ENCODE results near the gene SUGP1. TPM values are rescaled to one million over a fixed set of nuclear protein-coding genes. Genes with fewer than 3 reads are reported as not detected.

The SUGP1 gene
- total and polyA plus RNA-seq, 2 of the 4 experiments (the other 2 are of a cell fraction) = 33.2 to 35.8 TPM

GRCh38 chr19:19329126-19329525 lies 8.8 kb upstream of the SUGP1 start (continued):
- TF ChIP-seq MAZ (IDR thresholded peaks at IDR 0.05; ENCODE audit: borderline replicate concordance, low read depth, low read length) (no peak), NFE2L2 (IDR thresholded peaks at IDR 0.05; ENCODE audit: low read depth, low read length) (no peak), ELK1 (IDR thresholded peaks at IDR 0.05; ENCODE audit: borderline replicate concordance, low read depth, low read length) (no peak), RAD21 (IDR thresholded peaks at IDR 0.05; ENCODE audit: low read length) (no peak), POLR2A (IDR thresholded peaks at IDR 0.05; ENCODE audit: low read depth, low read length) (no peak), FOS (IDR thresholded peaks at IDR 0.05; ENCODE audit: low read depth, low read length) (no peak)

GRCh38 chr19:19327672-19328071 lies 7.4 kb upstream of the SUGP1 start:
- CTCF ChIA-PET = interaction anchor here (0.8 kb wide), 1 partner anchor 15 kb away, joined by 4 read pairs; no protein-coding TSS in a partner anchor
- H3K27me3 ChIP-seq (ENCODE audit: control insufficient read depth, insufficient read depth, low read length) = no peaks in the 10 kb centered on the region
- no peak overlapping the region for H3K56ac ChIP-seq (ENCODE audit: extremely low read depth, insufficient read depth, low read length)
- no peak overlapping the region for H3K27ac ChIP-seq (ENCODE audit: insufficient read depth, low read length)
- TF ChIP-seq POLR2A (IDR thresholded peaks at IDR 0.05; ENCODE audit: low read depth, low read length) = no peak
- TF ChIP-seq BHLHE40 (IDR thresholded peaks at IDR 0.05; ENCODE audit: low read depth, low read length) = no peak
- TF ChIP-seq CTCF (conservative IDR thresholded peaks at IDR 0.05; ENCODE audit: low read depth, low read length) = no peak
- TF ChIP-seq RFX5 (IDR thresholded peaks at IDR 0.05; ENCODE audit: low read depth, low read length) = no peak
- no peak for TF ChIP-seq RAD21 (IDR thresholded peaks at IDR 0.05; ENCODE audit: low read length)
- H2BK120ac ChIP-seq (ENCODE audit: low read depth, low read length) = no peak overlapping the region
- DNase-seq = no peak
- H3K4me3 ChIP-seq (ENCODE audit: insufficient read depth, low read depth, low read length) = no peak overlapping the region
- H4K5ac ChIP-seq (ENCODE audit: low read depth, low read length) = no peak overlapping the region
- H3K18ac ChIP-seq (ENCODE audit: low read depth, low read length) = no peak overlapping the region
- no peak overlapping the region for H2AK9ac ChIP-seq (replicated peaks; ENCODE audit: low read depth, low read length, poor library complexity)
- H2AK5ac ChIP-seq (ENCODE audit: low read depth, low read length) = no peak overlapping the region
- H3K4me1 ChIP-seq (ENCODE audit: control insufficient read depth, insufficient read depth, low read length) = no peaks in the 10 kb centered on the region
- intact Hi-C loops (cut with micrococcal nuclease) = loop anchor here (10.0 kb wide), 1 partner anchor 183 kb away; no protein-coding TSS in a partner anchor
- H3K23ac ChIP-seq (ENCODE audit: low read depth, low read length) = no peak overlapping the region
- no peak overlapping the region for H4K8ac ChIP-seq (ENCODE audit: low read depth in 2 of 2, low read length in 2 of 2)
- no CpG with 5 or more reads among the region's 8 CpGs for WGBS, 2 experiments (ENCODE audit: extremely low coverage in 2 of 2, insufficient read length in 1 of 2)
- no peak overlapping the region for H2BK15ac ChIP-seq (ENCODE audit: low read depth, low read length)
- dilution Hi-C loops (cut with HindIII; ENCODE audit: low sequenced_read_pairs, unreplicated experiment) = no loop called here
- no TSS peak for BruUV-seq (replicated peaks)
- no peak overlapping the region for H2BK5ac ChIP-seq (ENCODE audit: low read depth, low read length, poor library complexity, severe bottlenecking)
- no peak overlapping the region for H3K4ac ChIP-seq (ENCODE audit: low read depth, low read length)
- H2BK20ac ChIP-seq (ENCODE audit: low read depth, low read length) = no peak overlapping the region
- H3K9ac ChIP-seq (ENCODE audit: low read depth, low read length) = no peak overlapping the region
- POLR2A ChIA-PET (ENCODE audit: unreplicated experiment) = interaction anchor here (0.6 kb wide), 1 partner anchor 124 kb away, joined by 8 read pairs; the partner anchor contains the start of gene NR2C2AP
- peaks cover 49% of the 10 kb centered on the region for H3K36me3 ChIP-seq (ENCODE audit: control insufficient read depth, insufficient read depth, low read length)
- ATAC-seq (ENCODE audit: low read depth) = no peak
- in situ Hi-C loops (cut with MboI; ENCODE audit: low sequenced_read_pairs) = no loop called here
- H3K79me1 ChIP-seq (ENCODE audit: low read depth in 1 of 2, low read length in 2 of 2) = peaks cover 36 to 69% of the 10 kb centered on the region in 2 experiments
- no peaks in the 10 kb centered on the region for H3K9me3 ChIP-seq (ENCODE audit: control insufficient read depth, insufficient read depth, low read length)
- H3K4me2 ChIP-seq (ENCODE audit: low read depth, low read length) = no peak overlapping the region
- peaks cover 3% of the 10 kb centered on the region; the same call in 1 of the 2 replicates for H3K9me1 ChIP-seq (ENCODE audit: insufficient read depth, low read length)
- H2AFZ ChIP-seq (replicated peaks; ENCODE audit: low read length, poor library complexity) = no peak overlapping the region
- H3K14ac ChIP-seq (replicated peaks; ENCODE audit: low read depth, low read length) = no peak overlapping the region
- H4K20me1 ChIP-seq (ENCODE audit: insufficient read depth, low read length) = peaks cover 40% of the 10 kb centered on the region
- no peak overlapping the region for H4K91ac ChIP-seq (ENCODE audit: insufficient read depth, low read depth, low read length)

Measured in IMR-90 (cell line).